NCI-H1105 (cell line): ENCODE results near the gene MKRN2.

Source experiments
- DNase-seq: peaks from one replicate; lab custom pipeline; 2025; lab: John Stamatoyannopoulos, UW

MKRN2 gene

GRCh38 chr3:12556314-12556689 is 585 bp upstream of the MKRN2 start:
- no peak for DNase-seq

GRCh38 chr3:12557473-12558100 is 700 bp downstream of the MKRN2 start:
- no peak for DNase-seq

GRCh38 chr3:12558706-12559105 is 1.8 kb downstream of the MKRN2 start:
- DNase-seq, result no peak

GRCh38 chr3:12559520-12559919 is 2.6 kb downstream of the MKRN2 start:
- DNase-seq, result no peak

- no peak for DNase-seq
Observed at GRCh38 chr3:12560505-12561190, 3.8 kb downstream of the MKRN2 start.

- no peak for DNase-seq
Observed at GRCh38 chr3:12561397-12561796, 4.5 kb downstream of the MKRN2 start.

GRCh38 chr3:12562451-12562850 is 5.6 kb downstream of the MKRN2 start:
- no peak for DNase-seq

GRCh38 chr3:12566976-12567375 is 10.1 kb downstream of the MKRN2 start:
- no peak for DNase-seq

- DNase-seq, result no peak
Observed at GRCh38 chr3:12568747-12569146, 11.9 kb downstream of the MKRN2 start.

- DNase-seq, result no peak
Observed at GRCh38 chr3:12569836-12570235, 12.9 kb downstream of the MKRN2 start.

GRCh38 chr3:12571986-12572385 is 15.1 kb downstream of the MKRN2 start:
- DNase-seq, result no peak

- no peak for DNase-seq
Observed at GRCh38 chr3:12574131-12574530, 17.2 kb downstream of the MKRN2 start.

GRCh38 chr3:12574661-12575060 is 17.8 kb downstream of the MKRN2 start:
- DNase-seq, result no peak

GRCh38 chr3:12577379-12577778 is 20.5 kb downstream of the MKRN2 start:
- DNase-seq, result no peak

- no peak for DNase-seq
Observed at GRCh38 chr3:12578742-12579141, 21.9 kb downstream of the MKRN2 start.

GRCh38 chr3:12579456-12579855 is 22.6 kb downstream of the MKRN2 start:
- no peak for DNase-seq

- DNase-seq, result no peak
Observed at GRCh38 chr3:12579905-12580304, 23.0 kb downstream of the MKRN2 start.

GRCh38 chr3:12582730-12583129 is 25.8 kb downstream of the MKRN2 start:
- no peak for DNase-seq

- no peak for DNase-seq
Observed at GRCh38 chr3:12583280-12583679, 26.4 kb downstream of the MKRN2 start.

GRCh38 chr3:12584083-12584482 is 27.2 kb downstream of the MKRN2 start:
- DNase-seq, result no peak

GRCh38 chr3:12585181-12585580 is 28.3 kb downstream of the MKRN2 start:
- no peak for DNase-seq

- no peak for DNase-seq
Observed at GRCh38 chr3:12585970-12586369, 29.1 kb downstream of the MKRN2 start.

GRCh38 chr3:12586403-12586802 is 29.5 kb downstream of the MKRN2 start:
- no peak for DNase-seq
